ENCODE measurements around the gene ADAM30.
"Not testable (repeated sequence)": the region's sequence is repeated elsewhere in the genome, so short reads cannot be mapped to it uniquely, and the experiment has no call there.

Gene ADAM30

DNA sequence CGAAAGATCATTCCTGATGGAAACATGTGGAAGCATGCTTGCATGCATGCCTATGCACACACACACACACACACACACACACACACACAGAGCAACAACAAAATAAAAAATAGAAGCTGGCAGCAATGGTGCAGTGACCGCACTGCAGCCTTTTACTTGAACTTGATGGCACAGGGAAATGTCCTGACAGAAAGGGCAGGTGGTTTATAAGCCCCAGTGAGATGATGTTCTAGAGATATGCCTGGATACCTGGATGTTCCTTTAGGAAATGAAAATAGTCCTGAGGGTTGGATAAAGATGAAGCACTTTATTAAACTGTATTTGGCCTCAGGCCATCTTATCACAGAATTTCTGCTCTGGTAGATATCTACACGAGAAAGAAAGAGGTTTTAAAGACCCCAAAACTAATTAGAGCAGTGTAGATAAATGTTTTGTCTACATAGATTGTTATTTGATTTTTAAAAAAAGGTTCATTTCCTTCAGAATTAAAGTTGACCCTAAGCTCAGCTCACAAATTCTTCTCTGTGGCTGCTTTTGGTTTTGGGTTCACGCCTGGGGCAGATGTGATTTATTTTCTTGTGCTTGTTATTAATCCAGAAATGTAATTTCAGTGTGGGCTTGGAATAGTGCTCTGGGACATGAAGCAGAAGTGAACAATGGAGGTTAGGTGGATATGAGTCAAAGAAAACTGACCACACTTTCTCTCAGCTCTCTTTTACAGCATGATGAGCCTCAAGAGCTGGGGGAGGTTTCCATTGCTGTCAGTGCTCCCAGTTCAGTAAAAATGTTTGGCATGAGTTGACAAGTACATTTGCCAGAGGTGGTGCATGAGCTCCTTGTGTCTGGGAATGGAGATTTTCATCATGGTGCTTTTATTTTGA, 22.9 kb downstream of the ADAM30 start:
- DNase-seq = peak in 1 of 2 donors; percentile 51

DNA sequence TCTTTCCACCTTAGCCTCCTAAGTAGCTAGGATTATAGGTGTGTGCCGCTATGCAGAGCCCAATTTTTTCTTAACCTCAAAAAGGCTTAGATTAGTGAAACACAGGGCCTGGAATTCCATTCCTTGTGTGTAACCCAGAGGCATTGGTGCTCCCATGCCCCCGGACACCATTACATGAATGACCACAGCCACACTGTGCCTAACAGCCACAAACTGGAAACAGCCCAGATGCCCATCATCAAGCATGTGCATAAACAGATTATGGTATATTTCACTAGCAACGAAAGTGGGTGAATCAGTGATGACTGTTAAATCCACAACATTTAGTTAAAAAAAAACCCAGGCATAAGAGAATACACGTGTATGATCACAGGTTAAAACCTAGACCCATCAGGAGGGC, 24.4 kb downstream of the ADAM30 start:
- DNase-seq = no peak

DNA sequence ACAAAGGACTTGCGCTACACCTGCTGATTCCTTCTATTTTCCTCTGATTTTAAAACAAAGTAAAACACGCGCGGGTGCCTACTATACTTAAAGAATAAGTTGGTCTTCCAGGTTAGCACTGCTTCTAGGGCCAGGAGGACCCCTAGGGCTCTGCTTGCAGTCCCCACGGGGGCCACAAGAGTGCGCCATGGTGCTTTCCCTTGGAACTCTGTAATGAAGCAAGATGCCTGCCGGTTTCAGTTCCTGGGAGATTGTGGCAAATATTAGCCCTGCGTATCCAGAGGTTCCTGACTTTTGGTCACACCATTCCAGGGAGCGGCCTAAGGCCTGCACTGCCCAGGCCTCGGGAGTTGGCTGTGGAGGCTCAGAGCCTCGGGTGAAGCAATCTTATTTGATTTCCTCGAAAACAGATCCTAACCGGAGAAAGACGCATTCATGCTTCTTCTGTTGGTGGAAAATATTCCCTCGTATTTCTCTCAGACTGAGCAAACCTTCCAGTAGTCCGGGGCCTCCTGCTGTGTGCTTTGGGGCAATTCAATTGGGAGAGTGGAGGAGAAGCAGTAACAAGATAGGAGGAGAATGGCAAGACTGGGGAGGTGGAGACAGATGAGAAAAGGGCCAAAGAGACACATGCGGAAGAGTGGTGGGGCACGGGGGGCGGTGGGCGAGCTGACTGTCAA, 25.3 kb downstream of the ADAM30 start:
- peak; percentile 51 to 76 for DNase-seq

DNA sequence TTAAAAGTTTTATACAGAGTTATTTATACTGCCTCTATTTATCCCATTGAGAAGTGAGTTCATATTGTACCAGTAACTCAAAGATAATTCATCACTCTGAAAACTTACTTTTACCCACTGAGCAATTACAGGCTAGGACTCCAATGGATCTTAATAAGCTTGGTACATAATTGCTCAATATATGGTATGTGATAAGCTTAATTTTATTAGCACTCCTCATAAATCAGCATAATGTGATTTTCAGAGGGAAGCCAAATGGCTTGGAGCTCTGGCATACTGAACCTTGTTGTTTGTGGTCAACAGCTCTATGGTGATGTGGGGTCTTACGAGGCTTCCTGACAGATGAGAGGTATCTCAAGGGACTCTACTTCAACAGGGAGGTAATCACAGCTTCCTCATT, 26.3 kb downstream of the ADAM30 start:
- no peak for DNase-seq

- no peak for DNase-seq
Observed at GRCh38 chr1:119868176-119868575, 28.1 kb downstream of the ADAM30 start.

DNA sequence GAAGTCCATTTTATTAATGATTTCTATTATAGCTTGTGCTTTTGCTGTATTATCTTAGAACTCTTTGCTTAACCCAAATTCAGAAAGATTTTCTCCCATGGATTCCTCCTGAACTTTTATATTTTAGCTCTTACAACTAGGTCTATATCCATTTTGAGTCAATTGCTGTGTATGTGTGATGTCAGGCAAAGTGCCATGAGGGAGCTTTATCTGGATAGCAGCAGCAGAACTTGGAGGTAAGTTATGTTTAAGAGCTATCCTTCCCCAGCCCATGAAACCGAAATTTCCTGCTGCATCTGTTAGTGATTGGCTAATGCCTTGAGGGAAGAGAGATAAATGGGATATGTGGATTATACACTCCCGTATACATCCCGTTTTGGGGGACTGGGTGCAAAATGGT, 29.9 kb downstream of the ADAM30 start:
- no peak for DNase-seq

- no peak for DNase-seq
Observed at GRCh38 chr1:119865627-119866026, 30.7 kb downstream of the ADAM30 start.

DNA sequence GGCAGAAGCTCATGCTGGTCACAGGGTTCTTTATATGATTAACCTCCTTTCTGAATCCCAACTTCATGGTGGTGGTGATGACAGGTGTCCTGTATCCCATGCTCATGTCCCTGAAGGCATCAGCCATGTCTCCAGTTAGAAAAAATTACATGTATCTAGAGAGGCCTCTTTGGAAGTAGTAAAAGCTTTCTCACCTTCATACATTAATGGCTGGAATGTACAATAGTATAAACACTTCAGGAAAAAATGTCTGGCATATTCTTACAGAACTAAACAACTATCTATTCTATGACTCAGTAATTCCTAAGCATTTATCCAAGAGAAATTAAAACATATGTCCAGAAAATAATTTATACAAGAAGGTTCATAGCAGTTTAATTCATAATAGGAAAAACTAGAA, 34.0 kb downstream of the ADAM30 start:
- DNase-seq = no peak

DNA sequence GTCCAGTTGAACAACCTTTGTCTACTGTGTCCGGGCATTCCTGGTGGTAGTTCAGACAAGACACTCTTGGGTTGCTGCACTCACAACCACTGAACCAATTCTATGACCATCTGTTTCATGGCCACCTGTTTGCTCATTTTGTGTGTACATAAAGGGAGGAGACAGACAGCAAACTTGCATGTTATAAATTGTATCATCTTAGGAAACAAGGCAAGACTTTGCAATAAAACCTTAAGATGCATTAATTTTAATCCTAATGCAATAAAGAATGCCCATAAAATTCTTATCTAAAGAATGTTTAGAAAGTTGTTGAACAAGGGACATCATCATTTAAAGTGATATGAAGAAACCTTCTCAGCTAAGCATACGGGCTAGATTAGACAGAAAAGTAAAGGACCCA, 34.8 kb downstream of the ADAM30 start:
- no peak for DNase-seq

- peak in 1 of 2 donors; percentile 92 for DNase-seq
Observed at GRCh38 chr1:119859647-119860046, 36.7 kb downstream of the ADAM30 start.

GRCh38 chr1:119858556-119859214, 37.6 kb downstream of the ADAM30 start:
- DNase-seq = not testable (repeated sequence)

DNA sequence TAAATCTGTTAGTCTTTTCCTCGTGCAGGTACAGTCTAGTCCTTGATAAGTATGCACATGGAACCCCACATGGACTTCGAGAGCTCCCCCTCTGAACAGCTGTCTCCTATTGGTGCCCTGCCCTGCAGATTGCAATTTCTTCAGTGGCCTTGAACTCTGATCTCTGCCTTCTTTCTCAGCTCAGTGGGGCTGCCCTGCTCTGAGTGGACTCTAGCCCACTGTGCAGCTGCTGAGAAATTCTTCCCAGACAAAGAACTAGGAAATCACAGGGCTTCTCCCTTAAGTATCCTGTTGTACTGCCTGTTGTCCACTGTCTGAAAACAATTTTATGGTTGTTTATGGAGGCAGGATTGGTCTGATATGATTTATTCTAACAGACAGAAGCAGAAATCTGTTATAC, 38.2 kb downstream of the ADAM30 start:
- DNase-seq = no peak

GRCh38 chr1:119853155-119853554, 43.2 kb downstream of the ADAM30 start:
- no peak for DNase-seq

GRCh38 chr1:119844206-119844605, 52.1 kb downstream of the ADAM30 start:
- not testable (repeated sequence) for DNase-seq

Data from bone marrow (tissue), 2 donors.